ENCODE results near the gene CD8B2.

DNA sequence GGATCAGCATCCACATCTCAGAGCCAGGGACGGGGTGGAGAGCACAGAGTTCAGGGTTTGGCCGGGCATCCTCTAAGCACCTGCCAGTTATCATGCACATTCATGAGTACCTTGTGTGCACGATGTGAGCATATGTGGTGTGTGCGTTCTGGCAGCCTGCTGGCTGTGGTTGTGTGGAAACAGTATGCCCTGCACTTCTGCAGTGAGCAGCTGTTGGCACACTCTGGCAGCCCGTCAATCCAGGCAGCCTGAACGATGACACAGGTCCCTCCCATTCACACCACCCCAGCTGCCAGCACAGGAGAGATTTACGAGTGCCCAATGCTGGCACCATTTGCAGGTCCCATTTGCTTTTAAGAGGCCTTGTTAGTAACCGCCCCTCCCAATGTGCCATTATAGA is 74.2 kb downstream of the CD8B2 start:
- TF ChIP-seq, protein P1, sequence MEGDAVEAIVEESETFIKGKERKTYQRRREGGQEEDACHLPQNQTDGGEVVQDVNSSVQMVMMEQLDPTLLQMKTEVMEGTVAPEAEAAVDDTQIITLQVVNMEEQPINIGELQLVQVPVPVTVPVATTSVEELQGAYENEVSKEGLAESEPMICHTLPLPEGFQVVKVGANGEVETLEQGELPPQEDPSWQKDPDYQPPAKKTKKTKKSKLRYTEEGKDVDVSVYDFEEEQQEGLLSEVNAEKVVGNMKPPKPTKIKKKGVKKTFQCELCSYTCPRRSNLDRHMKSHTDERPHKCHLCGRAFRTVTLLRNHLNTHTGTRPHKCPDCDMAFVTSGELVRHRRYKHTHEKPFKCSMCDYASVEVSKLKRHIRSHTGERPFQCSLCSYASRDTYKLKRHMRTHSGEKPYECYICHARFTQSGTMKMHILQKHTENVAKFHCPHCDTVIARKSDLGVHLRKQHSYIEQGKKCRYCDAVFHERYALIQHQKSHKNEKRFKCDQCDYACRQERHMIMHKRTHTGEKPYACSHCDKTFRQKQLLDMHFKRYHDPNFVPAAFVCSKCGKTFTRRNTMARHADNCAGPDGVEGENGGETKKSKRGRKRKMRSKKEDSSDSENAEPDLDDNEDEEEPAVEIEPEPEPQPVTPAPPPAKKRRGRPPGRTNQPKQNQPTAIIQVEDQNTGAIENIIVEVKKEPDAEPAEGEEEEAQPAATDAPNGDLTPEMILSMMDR (IDR thresholded peaks at IDR 0.05): no peak
- no peak for TF ChIP-seq ZFX (IDR thresholded peaks at IDR 0.05; ENCODE audit: borderline replicate concordance)
